ENCODE results near the gene GGCX. TPM values are rescaled to one million over a fixed set of nuclear protein-coding genes. Genes with fewer than 3 reads are reported as not detected.

The GGCX gene
- total RNA-seq, 1 donor from 2014 or later = 58.2 TPM

GRCh38 chr2:85523062-85523902, 38.0 kb downstream of the GGCX start:
- DNase-seq (ENCODE audit: extremely low spot score, unreplicated experiment) = peak; percentile 49
- Mint-ChIP-seq H3K4me3 (ENCODE audit: unreplicated experiment) (no peak overlapping the region), H3K27ac (ENCODE audit: unreplicated experiment) (no peak overlapping the region), H3K9me3 (ENCODE audit: unreplicated experiment) (no peaks in the 10 kb centered on the region), H3K36me3 (ENCODE audit: unreplicated experiment) (no peaks in the 10 kb centered on the region), H3K4me1 (ENCODE audit: unreplicated experiment) (peaks cover 18% of the 10 kb centered on the region), H3K27me3 (ENCODE audit: unreplicated experiment) (peaks cover 13% of the 10 kb centered on the region)
- TF ChIP-seq CTCF (IDR thresholded peaks at IDR 0.05) = no peak

GRCh38 chr2:85522090-85522647, 39.1 kb downstream of the GGCX start:
- Mint-ChIP-seq H3K4me1 (ENCODE audit: unreplicated experiment) (peaks cover 18% of the 10 kb centered on the region), H3K9me3 (ENCODE audit: unreplicated experiment) (no peaks in the 10 kb centered on the region), H3K36me3 (ENCODE audit: unreplicated experiment) (no peaks in the 10 kb centered on the region), H3K4me3 (ENCODE audit: unreplicated experiment) (no peak overlapping the region), H3K27me3 (ENCODE audit: unreplicated experiment) (peaks cover 4% of the 10 kb centered on the region), H3K27ac (ENCODE audit: unreplicated experiment) (no peak overlapping the region)
- TF ChIP-seq CTCF (IDR thresholded peaks at IDR 0.05) = no peak
- peak; percentile 54 for DNase-seq (ENCODE audit: extremely low spot score, unreplicated experiment)

DNA sequence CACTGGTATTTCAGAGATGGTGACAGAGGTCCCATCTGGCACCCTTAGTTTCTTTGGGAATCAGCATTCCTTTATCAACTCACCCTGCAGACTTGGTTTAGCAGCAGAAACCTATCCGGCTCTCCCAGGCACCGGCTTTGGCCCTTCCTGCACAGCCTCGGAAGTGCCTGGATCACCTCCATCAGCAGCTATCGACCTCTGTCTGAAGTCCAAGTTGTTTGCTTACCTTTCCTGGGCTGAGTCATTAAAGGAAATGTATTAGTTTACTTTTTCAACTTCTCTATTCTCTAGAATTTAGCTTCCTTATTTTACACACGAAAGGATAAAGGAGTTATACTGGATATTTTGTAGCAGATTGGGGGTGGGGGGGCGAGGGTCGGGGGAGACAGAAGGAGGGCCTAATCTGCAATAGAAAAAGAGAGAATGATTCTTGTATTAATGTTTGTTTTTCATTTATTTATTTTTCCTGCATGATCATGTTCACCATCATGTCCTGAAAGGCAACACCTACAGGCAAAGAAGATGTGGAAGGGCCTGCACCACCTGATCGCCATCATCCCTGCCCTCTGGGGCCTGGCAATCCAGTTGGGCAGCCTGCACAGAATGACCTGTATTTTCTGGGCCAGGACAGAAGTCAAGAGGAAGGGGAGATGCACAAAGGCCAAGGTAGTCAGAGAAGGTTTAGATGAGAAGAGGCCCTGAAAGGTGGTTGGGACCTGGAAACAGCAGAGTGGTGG, 44.5 kb downstream of the GGCX start:
- TF ChIP-seq CTCF (IDR thresholded peaks at IDR 0.05) = no peak
- H3K36me3 Mint-ChIP-seq (ENCODE audit: unreplicated experiment) = no peaks in the 10 kb centered on the region
- no peaks in the 10 kb centered on the region for H3K27me3 Mint-ChIP-seq (ENCODE audit: unreplicated experiment)
- H3K4me3 Mint-ChIP-seq (ENCODE audit: unreplicated experiment) = no peak overlapping the region
- peaks cover under 1% of the 10 kb centered on the region for H3K4me1 Mint-ChIP-seq (ENCODE audit: unreplicated experiment)
- no peak for DNase-seq (ENCODE audit: extremely low spot score, unreplicated experiment)
- H3K9me3 Mint-ChIP-seq (ENCODE audit: unreplicated experiment) = no peaks in the 10 kb centered on the region
- H3K27ac Mint-ChIP-seq (ENCODE audit: unreplicated experiment) = no peak overlapping the region

DNA sequence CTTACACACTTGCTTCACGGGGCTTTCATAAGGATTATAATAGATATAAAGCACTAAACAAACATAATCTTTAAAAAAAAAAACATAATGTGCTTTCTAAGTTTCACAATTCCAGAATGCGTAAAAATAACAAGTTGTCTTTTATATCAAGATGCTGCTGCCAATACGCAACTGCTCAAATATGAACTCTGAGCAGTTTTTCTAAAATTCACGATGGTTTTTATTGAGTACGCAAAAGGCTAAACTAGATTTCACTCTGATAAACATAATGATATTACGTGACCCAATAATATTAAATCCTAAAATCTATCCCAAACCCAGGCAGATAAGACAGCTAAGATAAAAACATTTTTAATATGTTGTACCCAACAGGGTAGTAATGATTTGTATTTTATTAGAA, 47.0 kb downstream of the GGCX start:
- DNase-seq (ENCODE audit: extremely low spot score, unreplicated experiment) = no peak
- no peaks in the 10 kb centered on the region for H3K36me3 Mint-ChIP-seq (ENCODE audit: unreplicated experiment)
- H3K9me3 Mint-ChIP-seq (ENCODE audit: unreplicated experiment) = no peaks in the 10 kb centered on the region
- no peak overlapping the region for H3K27ac Mint-ChIP-seq (ENCODE audit: unreplicated experiment)
- no peaks in the 10 kb centered on the region for H3K27me3 Mint-ChIP-seq (ENCODE audit: unreplicated experiment)
- no peak for TF ChIP-seq CTCF (IDR thresholded peaks at IDR 0.05)
- H3K4me3 Mint-ChIP-seq (ENCODE audit: unreplicated experiment) = no peak overlapping the region
- H3K4me1 Mint-ChIP-seq (ENCODE audit: unreplicated experiment) = peaks cover 12% of the 10 kb centered on the region

Measured in osteocyte (in vitro differentiated cells).